Spleen (tissue), 11 donors: Measurements from ENCODE around the gene CIAO3. TPM values are rescaled to one million over a fixed set of nuclear protein-coding genes. Genes with fewer than 3 reads are reported as not detected.

Source experiments
- DNase-seq: peaks from one replicate; pipeline ENCODE4 v3.0.0-alpha.2; 2020
- H3K27ac ChIP-seq, 8 donors: fragments of 200-600 bp; sonication (generic) in 7 of 8; 1 replicate in 4 of 8; 2 replicates in 4 of 8; pipeline versions ENCODE4 v1.5.0 to v1.8.0; 2016 to 2021; ENCODE audit warnings: inconsistent platforms in 4 of 8, mild to moderate bottlenecking in 4 of 8, moderate library complexity in 1 of 8
- H3K27me3 ChIP-seq, 7 donors: fragments of 200-600 bp; sonication (generic) in 6 of 7; replicated peaks in 1 of 7; 1 replicate in 4 of 7; 2 replicates in 3 of 7; pipeline versions ENCODE4 v1.5.0 to v1.8.0; 2016 to 2021; ENCODE audit warnings: inconsistent platforms in 3 of 7, mild to moderate bottlenecking in 1 of 7
- H3K36me3 ChIP-seq, 6 donors: fragments of 200-600 bp; sonication (generic) in 5 of 6; 1 replicate in 4 of 6; 2 replicates in 2 of 6; pipeline versions ENCODE4 v1.5.0 to v1.8.0; 2016 to 2021; ENCODE audit warnings: inconsistent platforms in 2 of 6
- H3K4me1 ChIP-seq, 6 donors: fragments of 200-600 bp; sonication (generic) in 5 of 6; 1 replicate in 3 of 6; 2 replicates in 3 of 6; pipeline versions ENCODE4 v1.5.0 to v1.8.0; 2016 to 2021; ENCODE audit warnings: inconsistent platforms in 3 of 6
- H3K4me3 ChIP-seq, 8 donors: fragments of 200-600 bp; sonication (generic) in 7 of 8; 1 replicate in 4 of 8; 2 replicates in 4 of 8; pipeline versions ENCODE4 v1.5.0 to v1.8.0; 2016 to 2021; ENCODE audit warnings: inconsistent platforms in 4 of 8, mild to moderate bottlenecking in 4 of 8, moderate library complexity in 2 of 8
- H3K9me3 ChIP-seq, 8 donors: fragments of 200-600 bp; sonication (generic) in 7 of 8; 1 replicate in 4 of 8; 2 replicates in 4 of 8; pipeline versions ENCODE4 v1.5.0 to v1.8.0; 2016 to 2021; ENCODE audit warnings: inconsistent platforms in 4 of 8
- CTCF ChIP-seq, 11 experiments: fragments of 200-600 bp in 7 of 11; fragments of 450-650 bp in 4 of 11; sonication (generic) in 4 of 11; IDR thresholded peaks in 8 of 11; conservative IDR thresholded peaks in 3 of 11; 1 replicate in 7 of 11; 2 replicates in 4 of 11; pipeline versions ENCODE4 v1.4.0 to v1.8.0; 2016 to 2021; ENCODE audit warnings: antibody characterized with exemption in 11 of 11, inconsistent platforms in 4 of 11, mild to moderate bottlenecking in 1 of 11
- POLR2A ChIP-seq, 3 donors: fragments of 450-650 bp; IDR thresholded peaks; one replicate each; pipeline ENCODE4 v1.5.1; 2017; ENCODE audit warnings: antibody characterized with exemption in 3 of 3, mild to moderate bottlenecking in 1 of 3
- POLR2AphosphoS5 ChIP-seq, 3 donors: sonication (generic); formaldehyde crosslinking; IDR thresholded peaks; one replicate each; pipeline ENCODE4 v1.5.1; 2017; ENCODE audit warnings: antibody characterized with exemption in 3 of 3
- WGBS, 5 donors: extraction: QIAGEN DNeasy Blood & Tissue Kit in 3 of 5; methylation state at CpG; one replicate each; pipeline versions ENCODE4 v1.1.5 to v1.1.7; 2013 to 2018; 5-methylcytosine and 5-hydroxymethylcytosine counted together
- intact Hi-C: fragments of 100-400 bp; cut with DNase I; formaldehyde crosslinking; loops from one replicate; pipeline ENCODE4 v1.15.0; 2023; ENCODE audit warnings: low total_unique reads
- polyA plus RNA-seq, 3 donors: library from polyadenylated mRNA; stranded (reverse); fragments of 200-250 nt; gene quantifications; one replicate each; pipeline ENCODE4 v1.2.1, GENCODE V29; 2013
- total RNA-seq, 7 donors: library from RNA; depleted of rRNA in 3 of 7; stranded (reverse); fragments of >200 nt in 3 of 7; fragmentation: NEBNext Ultra II Directional in 4 of 7; extraction: Animal tissue kit (Norgen Biotek cat#: 25700) in 4 of 7; gene quantifications; one replicate each; pipeline versions ENCODE4 v1.1.0 to v1.2.1, GENCODE V29; 2016 to 2021
- donor health status: healthy with polysubstance abuse.
- donor health status: DM: no; HTN: no; CAD: no; lungs with moderate emphysema.
- donor health status: DM: no; HTN: no; CAD: no.
- donor health status: Bipolar disorder and iron deficiency.
- donor health status: healthy.
- donor health status: DM: no; HTN: no; CAD: no.
- donor health status: DM: yes; HTN: yes; CAD: no.

CIAO3 gene
- total and polyA plus RNA-seq, 10 donors: 24.9 to 80.4 (median 39.4) TPM

DNA sequence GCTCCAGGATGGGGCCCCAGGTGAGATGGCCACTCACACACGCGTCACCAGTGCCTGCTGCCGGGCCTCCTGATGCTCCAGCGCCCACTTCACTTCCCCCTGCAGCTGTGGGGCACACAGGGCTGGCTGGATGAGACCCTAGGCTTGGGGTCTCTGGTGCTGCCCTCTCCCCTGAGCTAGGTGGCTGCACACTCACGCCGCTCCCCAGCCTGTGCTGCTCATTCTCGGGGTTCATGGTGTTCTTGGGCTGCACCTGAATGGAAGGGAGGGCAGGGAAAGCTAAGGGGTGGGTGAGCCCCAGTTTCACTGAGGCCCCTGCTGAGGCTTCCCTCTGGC, 15.8 kb downstream of the CIAO3 start:
- H3K27ac ChIP-seq: no peak overlapping the region
- H3K27me3 ChIP-seq: peaks cover 0 to 42% (median 18%) of the 10 kb centered on the region in 7 donors
- peaks cover 17 to 79% (median 59%) of the 10 kb centered on the region in 6 donors for H3K4me1 ChIP-seq
- intact Hi-C loops: no loop called here
- H3K36me3 ChIP-seq: peaks cover 0 to 22% (median 0%) of the 10 kb centered on the region in 6 donors
- TF ChIP-seq CTCF (IDR thresholded peaks at IDR 0.05 in 8 of 11, conservative IDR thresholded peaks at IDR 0.05 in 3 of 11): no peak
- TF ChIP-seq POLR2A (IDR thresholded peaks at IDR 0.05): no peak
- TF ChIP-seq POLR2AphosphoS5 (IDR thresholded peaks at IDR 0.05): no peak
- no peaks in the 10 kb centered on the region for H3K9me3 ChIP-seq
- H3K4me3 ChIP-seq: no peak overlapping the region
- 32 to 81% (median 72%) methylated on average over 2 to 7 of the region's 7 CpGs for WGBS, 5 donors
- DNase-seq: no peak

GRCh38 chr16:724188-725040, 16.4 kb downstream of the CIAO3 start:
- Histone ChIP-seq H3K27ac (no peak overlapping the region), H3K4me1 (peaks cover 22 to 85% (median 64%) of the 10 kb centered on the region in 6 donors), H3K27me3 (peaks cover 0 to 42% (median 18%) of the 10 kb centered on the region in 7 donors), H3K36me3 (peaks cover 0 to 16% (median 0%) of the 10 kb centered on the region in 6 donors), H3K9me3 (no peaks in the 10 kb centered on the region), H3K4me3 (no peak overlapping the region)
- WGBS, 5 donors: 72 to 91% (median 77%) methylated on average over 6 to 29 of the region's 29 CpGs
- intact Hi-C loops: no loop called here
- no peak for DNase-seq
- TF ChIP-seq POLR2AphosphoS5 (IDR thresholded peaks at IDR 0.05) (peak in 1 of 3 donors; percentile 39), POLR2A (IDR thresholded peaks at IDR 0.05) (no peak), CTCF (IDR thresholded peaks at IDR 0.05 in 8 of 11, conservative IDR thresholded peaks at IDR 0.05 in 3 of 11) (no peak)

GRCh38 chr16:723695-724094, 17.1 kb downstream of the CIAO3 start:
- intact Hi-C loops: no loop called here
- DNase-seq: no peak
- Histone ChIP-seq H3K9me3 (no peaks in the 10 kb centered on the region), H3K4me1 (peaks cover 24 to 83% (median 61%) of the 10 kb centered on the region in 6 donors), H3K4me3 (no peak overlapping the region), H3K27me3 (peaks cover 0 to 35% (median 18%) of the 10 kb centered on the region in 7 donors), H3K36me3 (peaks cover 0 to 12% (median 0%) of the 10 kb centered on the region in 6 donors), H3K27ac (no peak overlapping the region)
- TF ChIP-seq POLR2AphosphoS5 (IDR thresholded peaks at IDR 0.05) (no peak), POLR2A (IDR thresholded peaks at IDR 0.05) (no peak), CTCF (IDR thresholded peaks at IDR 0.05 in 8 of 11, conservative IDR thresholded peaks at IDR 0.05 in 3 of 11) (no peak)
- WGBS, 5 donors: 40 to 90% (median 76%) methylated on average over 2 to 9 of the region's 9 CpGs
